Small intestine (tissue), 7 donors: ENCODE data around the gene SLC12A3. TPM values are rescaled to one million over a fixed set of nuclear protein-coding genes. Genes with fewer than 3 reads are reported as not detected.

Experiments used
- DNase-seq, 2 donors: peaks; one replicate each; pipeline versions ENCODE4 v3.0.0 to v3.0.0-alpha.2; 2013
- FAIRE-seq: peaks from 2 replicates; lab custom pipeline; 2012; peaks lifted over from hg19 to GRCh38; lab: Jason Lieb, UNC
- H3K27ac ChIP-seq, 3 donors: one replicate each; pipeline ENCODE4 v1.5.1; 2013; ENCODE audit warnings: low read length in 2 of 3, mild to moderate bottlenecking in 2 of 3, control low read depth in 1 of 3, inconsistent platforms in 1 of 3, low read depth in 1 of 3, moderate library complexity in 1 of 3
- H3K27me3 ChIP-seq, 3 donors: one replicate each; pipeline ENCODE4 v1.6.1; 2013; ENCODE audit warnings: low read length in 3 of 3, inconsistent platforms in 1 of 3; ENCODE audit not compliant: control insufficient read depth in 3 of 3, insufficient read depth in 3 of 3
- H3K36me3 ChIP-seq, 3 donors: one replicate each; pipeline ENCODE4 v1.6.1; 2013; ENCODE audit warnings: low read length in 3 of 3, inconsistent platforms in 1 of 3, low read depth in 1 of 3, mild to moderate bottlenecking in 1 of 3, moderate library complexity in 1 of 3; ENCODE audit not compliant: control insufficient read depth in 3 of 3, insufficient read depth in 2 of 3
- H3K4me1 ChIP-seq, 3 donors: one replicate each; pipeline ENCODE4 v1.6.1; 2013; ENCODE audit warnings: low read length in 2 of 3, inconsistent platforms in 1 of 3, low read depth in 1 of 3, mild to moderate bottlenecking in 1 of 3, moderate library complexity in 1 of 3; ENCODE audit not compliant: control insufficient read depth in 3 of 3, insufficient read depth in 2 of 3
- H3K4me3 ChIP-seq, 3 donors: one replicate each; pipeline ENCODE4 v1.5.1; 2013; ENCODE audit warnings: low read length in 3 of 3, control low read depth in 1 of 3, inconsistent platforms in 1 of 3, low read depth in 1 of 3, mild to moderate bottlenecking in 1 of 3, moderate library complexity in 1 of 3
- H3K9me3 ChIP-seq, 2 donors: one replicate each; pipeline ENCODE4 v1.6.1; 2013; ENCODE audit warnings: low read depth in 1 of 2, low read length in 1 of 2; ENCODE audit not compliant: control insufficient read depth in 2 of 2, insufficient read depth in 1 of 2
- WGBS, 3 donors: extraction: QIAGEN DNeasy Blood & Tissue Kit; methylation state at CpG; one replicate each; pipeline ENCODE4 v1.1.7; 2013; 5-methylcytosine and 5-hydroxymethylcytosine counted together
- polyA plus RNA-seq, 4 donors: library from polyadenylated mRNA; stranded (reverse) in 3 of 4; unstranded in 1 of 4; fragments of 200-250 nt in 3 of 4; fragments of 120-200 nt in 1 of 4; gene quantifications; one replicate each; pipeline versions ENCODE4 v1.2.1 to v1.2.3, GENCODE V29; 2013
- donor health status: healthy with polysubstance abuse.
- donor health status: control.
- donor health status: control.
- donor health status: Bipolar disorder and iron deficiency.
- donor health status: healthy.

Gene SLC12A3
- polyA plus RNA-seq, 4 donors: 0.04 TPM; not detected in 2

GRCh38 chr16:56886296-56886695 is 21.3 kb downstream of the SLC12A3 start:
- Histone ChIP-seq H3K4me1 (no peaks in the 10 kb centered on the region), H3K27ac (no peak overlapping the region), H3K9me3 (no peaks in the 10 kb centered on the region), H3K4me3 (no peak overlapping the region), H3K27me3 (no peaks in the 10 kb centered on the region), H3K36me3 (no peaks in the 10 kb centered on the region)
- DNase-seq (no peak), FAIRE-seq (no peak)
- WGBS, 3 donors: 86 to 92% (median 92%) methylated on average over 10 to 12 of the region's 12 CpGs

GRCh38 chr16:56886826-56887225 is 21.8 kb downstream of the SLC12A3 start:
- no peaks in the 10 kb centered on the region for H3K27me3 ChIP-seq
- H3K27ac ChIP-seq: no peak overlapping the region
- 83 to 90% (median 86%) methylated on average over 9 of the region's 9 CpGs for whole genome bisulfite sequencing, 3 donors
- no peak for FAIRE-seq
- no peaks in the 10 kb centered on the region for H3K4me1 ChIP-seq
- no peaks in the 10 kb centered on the region for H3K9me3 ChIP-seq
- H3K36me3 ChIP-seq: no peaks in the 10 kb centered on the region
- H3K4me3 ChIP-seq: no peak overlapping the region
- DNase-seq: no peak

- H3K27ac ChIP-seq: no peak overlapping the region
- no peak for DNase-seq
- no peaks in the 10 kb centered on the region for H3K4me1 ChIP-seq
- H3K9me3 ChIP-seq: no peaks in the 10 kb centered on the region
- 88 to 92% (median 89%) methylated on average over 6 to 7 of the region's 7 CpGs for WGBS, 3 donors
- no peaks in the 10 kb centered on the region for H3K36me3 ChIP-seq
- no peaks in the 10 kb centered on the region for H3K27me3 ChIP-seq
- no peak for FAIRE-seq
- no peak overlapping the region for H3K4me3 ChIP-seq
Measured at GRCh38 chr16:56888806-56889205, 23.8 kb downstream of the SLC12A3 start.

- no peaks in the 10 kb centered on the region for H3K27me3 ChIP-seq
- WGBS, 3 donors: 56 to 81% (median 70%) methylated on average over 5 of the region's 5 CpGs
- H3K36me3 ChIP-seq: no peaks in the 10 kb centered on the region
- no peak overlapping the region for H3K27ac ChIP-seq
- H3K9me3 ChIP-seq: no peaks in the 10 kb centered on the region
- FAIRE-seq: no peak
- DNase-seq: no peak
- no peaks in the 10 kb centered on the region for H3K4me1 ChIP-seq
- no peak overlapping the region for H3K4me3 ChIP-seq
Measured at GRCh38 chr16:56889206-56889605, 24.2 kb downstream of the SLC12A3 start.

GRCh38 chr16:56891685-56892084 is 26.7 kb downstream of the SLC12A3 start:
- H3K4me3 ChIP-seq: no peak overlapping the region
- no peak overlapping the region for H3K27ac ChIP-seq
- DNase-seq (no peak), FAIRE-seq (no peak)
- H3K4me1 ChIP-seq: no peaks in the 10 kb centered on the region
- H3K27me3 ChIP-seq: no peaks in the 10 kb centered on the region
- 77 to 81% (median 78%) methylated on average over 11 of the region's 11 CpGs for WGBS, 3 donors
- H3K9me3 ChIP-seq: no peaks in the 10 kb centered on the region
- H3K36me3 ChIP-seq: no peaks in the 10 kb centered on the region

- no peaks in the 10 kb centered on the region for H3K27me3 ChIP-seq
- H3K27ac ChIP-seq: no peak overlapping the region
- H3K9me3 ChIP-seq: no peaks in the 10 kb centered on the region
- DNase-seq: no peak
- no peaks in the 10 kb centered on the region for H3K4me1 ChIP-seq
- WGBS, 3 donors: 83 to 87% (median 85%) methylated on average over 11 to 14 of the region's 14 CpGs
- H3K4me3 ChIP-seq: no peak overlapping the region
- no peaks in the 10 kb centered on the region for H3K36me3 ChIP-seq
- no peak for FAIRE-seq
Measured at GRCh38 chr16:56892705-56893104, 27.7 kb downstream of the SLC12A3 start.

GRCh38 chr16:56894331-56894917 is 29.4 kb downstream of the SLC12A3 start:
- DNase-seq (no peak), FAIRE-seq (no peak)
- H3K36me3 ChIP-seq: no peaks in the 10 kb centered on the region
- H3K4me3 ChIP-seq: no peak overlapping the region
- H3K9me3 ChIP-seq: no peaks in the 10 kb centered on the region
- WGBS, 3 donors: 88 to 91% (median 89%) methylated on average over 12 of the region's 12 CpGs
- no peaks in the 10 kb centered on the region for H3K4me1 ChIP-seq
- no peaks in the 10 kb centered on the region for H3K27me3 ChIP-seq
- H3K27ac ChIP-seq: no peak overlapping the region

- DNase-seq (no peak), FAIRE-seq (no peak)
- H3K27ac ChIP-seq: no peak overlapping the region
- WGBS, 3 donors: 45 to 67% (median 51%) methylated on average over 4 of the region's 4 CpGs
- H3K4me1 ChIP-seq: no peaks in the 10 kb centered on the region
- H3K4me3 ChIP-seq: no peak overlapping the region
- no peaks in the 10 kb centered on the region for H3K36me3 ChIP-seq
- H3K27me3 ChIP-seq: peaks cover 0 to under 1% (median 0%) of the 10 kb centered on the region in 3 donors
- no peaks in the 10 kb centered on the region for H3K9me3 ChIP-seq
Measured at GRCh38 chr16:56895813-56896212, 30.8 kb downstream of the SLC12A3 start.

GRCh38 chr16:56896244-56896643 is 31.2 kb downstream of the SLC12A3 start:
- FAIRE-seq: no peak
- no peak overlapping the region for H3K4me3 ChIP-seq
- H3K27ac ChIP-seq: no peak overlapping the region
- WGBS, 3 donors: 25 to 66% (median 29%) methylated on average over 3 of the region's 3 CpGs
- no peaks in the 10 kb centered on the region for H3K4me1 ChIP-seq
- H3K27me3 ChIP-seq: peaks cover 0 to 2% (median 0%) of the 10 kb centered on the region in 3 donors
- DNase-seq: no peak
- no peaks in the 10 kb centered on the region for H3K9me3 ChIP-seq
- H3K36me3 ChIP-seq: no peaks in the 10 kb centered on the region
